HG02588 (cell line): ENCODE measurements around the gene RND3.

Experiments
- ATAC-seq: cut with Tn5 transposase; IDR thresholded peaks from one replicate; pipeline ENCODE4 v1.9.1; 2021; ENCODE audit warnings: mild to moderate bottlenecking, moderate library complexity; ENCODE audit not compliant: unreplicated experiment

RND3 gene

DNA sequence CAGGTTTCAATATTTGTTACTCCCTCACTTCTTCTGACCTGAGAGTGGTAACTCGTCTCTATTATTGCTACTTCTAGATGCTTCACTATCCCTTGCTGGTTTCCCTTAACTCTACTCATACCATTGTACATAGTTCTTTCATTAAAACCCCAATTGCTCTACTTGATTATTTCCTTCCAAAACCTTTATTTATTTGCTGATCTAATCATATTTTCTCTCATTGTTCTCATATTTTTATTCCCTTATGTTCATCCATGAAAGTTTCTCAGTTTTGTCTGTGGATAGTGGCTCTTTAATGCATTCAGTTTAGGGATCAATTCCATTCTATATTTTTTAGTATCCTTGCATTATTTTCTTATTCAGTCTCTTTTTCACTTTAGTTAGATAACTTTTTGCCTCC lies 42.1 kb downstream of the RND3 start:
- ATAC-seq = no peak

DNA sequence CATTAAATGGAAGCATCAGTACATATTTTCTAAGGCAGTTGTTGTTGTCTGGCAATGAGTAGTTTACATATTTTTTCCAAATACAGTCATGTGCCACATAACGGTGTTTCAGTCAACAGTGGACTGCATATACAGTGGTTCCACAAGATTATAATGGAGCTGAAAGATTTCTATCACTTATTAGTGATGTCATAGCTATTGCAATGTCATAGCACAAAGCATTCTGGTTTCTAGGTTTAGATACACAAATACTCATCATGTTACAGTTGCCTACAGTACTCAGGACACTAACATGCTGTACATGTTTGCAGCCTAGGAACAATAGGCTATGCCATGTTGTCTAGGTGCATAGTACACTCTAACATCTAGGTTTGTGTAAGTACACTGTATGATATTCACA lies 45.0 kb downstream of the RND3 start:
- ATAC-seq = no peak

DNA sequence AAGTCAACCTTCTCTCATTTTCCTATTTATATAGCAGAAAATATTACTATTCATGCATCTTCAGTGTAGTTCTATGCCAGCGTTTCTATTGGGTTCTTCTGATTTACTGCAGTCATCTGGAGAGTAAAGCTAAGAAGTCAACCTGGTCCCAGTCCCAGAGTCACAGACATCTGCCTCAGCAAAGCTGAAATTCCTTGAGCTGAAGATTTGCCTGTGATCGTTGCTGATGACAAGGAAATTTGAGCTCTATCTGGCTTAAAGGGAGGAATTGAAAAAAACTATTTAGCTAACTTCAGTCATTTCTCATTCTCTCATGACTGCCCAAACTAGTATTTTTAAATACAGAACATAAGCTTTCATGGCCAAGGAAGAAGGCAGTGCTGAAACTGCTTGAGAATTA lies 45.7 kb downstream of the RND3 start:
- ATAC-seq = no peak

DNA sequence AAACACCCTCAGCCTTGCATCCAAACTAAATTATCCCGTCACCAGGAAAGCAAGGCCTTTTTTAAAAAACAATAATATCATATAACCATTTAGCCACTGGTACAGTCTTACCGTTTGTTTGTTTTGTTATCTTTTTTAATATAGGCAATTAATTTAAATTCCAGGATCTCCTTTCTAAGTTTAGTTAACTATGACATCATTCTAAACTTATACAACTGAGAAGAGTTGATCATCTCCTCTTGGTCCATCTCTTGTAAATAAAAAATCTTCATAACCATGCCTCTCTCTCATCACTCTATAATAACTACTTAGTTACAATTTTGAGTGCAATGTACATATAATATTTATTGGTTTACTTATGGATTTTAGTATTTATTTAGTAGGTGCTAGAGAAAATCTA lies 46.2 kb downstream of the RND3 start:
- no peak for ATAC-seq

DNA sequence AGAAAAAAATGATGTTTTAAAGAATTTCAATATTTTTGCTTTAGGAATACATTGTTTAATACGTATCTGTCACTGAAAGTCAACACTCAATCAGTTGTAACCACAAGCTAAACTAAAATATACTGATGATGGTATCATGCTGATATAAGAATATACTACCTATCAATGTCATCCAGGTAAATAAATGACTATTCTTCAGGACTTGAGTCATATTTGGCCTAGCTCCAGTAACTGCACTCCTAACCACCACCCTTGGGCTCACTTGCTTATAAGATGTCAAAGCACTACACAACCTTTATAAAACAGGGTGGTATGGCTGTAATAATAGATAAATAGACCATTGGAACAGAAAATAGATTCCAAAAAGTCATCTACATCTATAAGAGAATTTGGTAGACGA lies 48.8 kb downstream of the RND3 start:
- ATAC-seq = no peak

DNA sequence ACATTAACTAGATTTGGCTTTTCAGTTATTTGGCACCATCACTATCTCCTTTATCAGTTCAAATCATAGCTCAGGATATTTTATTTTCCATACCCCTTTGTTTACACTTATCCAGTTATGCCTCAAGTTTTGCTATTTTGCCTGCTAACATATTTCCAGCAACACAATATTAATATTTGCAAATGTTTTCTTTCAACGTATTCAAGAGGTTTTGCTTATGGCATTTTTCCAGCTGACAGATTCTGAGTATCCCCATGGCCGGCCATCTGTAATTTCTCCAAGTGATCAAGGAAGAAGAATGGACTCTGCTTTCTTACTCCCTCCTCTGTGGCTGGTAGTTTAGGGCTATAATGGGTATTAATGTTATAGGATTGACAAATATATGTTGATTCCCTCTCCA lies 49.4 kb downstream of the RND3 start:
- ATAC-seq = no peak

DNA sequence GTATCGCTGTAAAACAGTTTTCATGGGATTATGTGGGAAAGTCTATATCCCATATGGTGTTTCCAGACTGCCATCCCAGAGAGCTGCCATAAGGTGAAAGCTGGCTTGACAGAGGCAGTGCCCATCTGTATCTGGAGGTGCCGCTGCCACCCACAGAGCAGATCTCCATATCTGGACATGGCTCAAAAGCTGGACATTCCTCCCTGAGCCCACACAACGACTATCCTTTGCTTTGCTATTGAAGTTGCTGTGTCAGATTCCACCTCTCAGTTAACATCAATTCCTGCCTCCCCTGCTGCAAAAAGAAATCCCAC lies 55.2 kb downstream of the RND3 start:
- ATAC-seq = no peak

DNA sequence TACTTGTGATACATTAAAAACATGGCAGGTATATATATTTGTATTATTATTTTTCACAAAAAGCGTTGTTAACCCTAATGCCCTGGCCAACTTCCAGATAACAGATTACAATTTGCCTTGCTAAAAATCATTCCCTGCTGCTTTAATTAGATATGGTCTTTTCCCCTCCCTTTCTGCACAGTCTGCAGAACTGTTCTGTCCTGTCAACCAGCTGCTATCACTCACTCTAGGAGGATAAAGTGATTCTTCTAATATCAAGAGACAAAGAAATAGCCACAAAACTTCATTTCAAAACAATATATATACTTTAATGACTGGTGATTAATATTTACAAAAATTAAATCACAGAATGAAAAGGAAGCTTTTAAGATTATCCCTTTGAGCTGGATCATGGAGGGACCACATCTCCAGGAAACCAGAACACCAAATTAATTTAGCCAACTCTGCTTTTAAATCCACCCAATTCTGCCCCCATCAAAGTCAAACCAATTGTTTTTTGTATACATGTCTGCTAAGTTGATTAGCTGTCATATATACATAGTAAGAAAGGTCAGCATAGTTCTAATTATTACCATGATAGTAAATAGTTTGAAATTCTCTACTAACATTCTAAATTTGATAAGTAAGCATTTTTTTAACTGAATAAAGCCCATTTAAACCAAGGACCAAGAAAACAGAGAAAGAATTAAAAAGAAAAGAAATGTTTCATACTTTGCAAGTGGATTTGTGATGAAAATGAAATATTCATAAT lies 55.7 kb downstream of the RND3 start:
- ATAC-seq = no peak

DNA sequence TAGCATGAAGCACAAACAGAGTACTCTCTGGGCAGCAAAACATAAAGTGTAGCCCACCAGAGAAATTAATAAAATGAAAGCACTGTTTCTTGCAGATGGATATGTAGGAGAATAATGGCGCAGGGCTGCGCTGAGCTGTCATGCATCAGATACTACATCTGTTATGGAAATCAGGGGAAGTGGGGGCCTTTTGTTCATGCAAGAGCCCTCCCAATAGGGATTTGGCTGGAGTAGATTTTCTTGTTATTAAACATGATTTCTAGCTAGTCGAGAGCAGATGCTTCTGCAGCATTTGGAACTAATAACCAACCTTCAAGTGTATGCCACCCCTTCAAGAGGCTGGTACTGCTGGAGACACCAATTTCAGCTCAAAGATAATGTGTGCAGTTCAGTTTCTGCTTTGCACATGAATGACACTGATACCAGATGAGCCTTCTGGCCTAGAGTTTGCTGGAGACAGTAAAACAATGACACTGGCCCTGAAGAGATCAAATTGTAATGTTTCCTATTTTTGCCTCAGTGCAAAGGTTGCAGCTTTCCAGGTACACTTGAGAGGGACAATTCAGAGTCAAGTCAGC lies 58.0 kb downstream of the RND3 start:
- ATAC-seq = no peak

DNA sequence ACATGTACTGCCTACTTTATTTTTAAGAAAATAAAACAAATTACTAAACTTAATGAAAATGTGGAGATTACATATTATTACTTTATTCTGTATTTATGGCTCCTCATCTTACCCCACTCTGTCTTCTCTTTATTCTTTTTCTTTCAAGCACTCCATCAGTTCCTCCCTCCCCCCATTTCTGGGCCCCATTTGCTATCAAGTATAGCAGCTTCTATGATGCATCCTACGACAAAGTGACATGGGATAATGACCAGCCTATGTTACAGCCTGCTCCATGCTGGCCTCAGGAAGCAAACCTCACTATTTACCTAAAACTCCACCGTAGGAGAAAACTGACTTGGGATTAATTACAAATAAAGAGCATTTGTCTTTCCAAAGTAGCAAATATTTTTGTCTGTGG lies 58.8 kb downstream of the RND3 start:
- ATAC-seq = no peak

DNA sequence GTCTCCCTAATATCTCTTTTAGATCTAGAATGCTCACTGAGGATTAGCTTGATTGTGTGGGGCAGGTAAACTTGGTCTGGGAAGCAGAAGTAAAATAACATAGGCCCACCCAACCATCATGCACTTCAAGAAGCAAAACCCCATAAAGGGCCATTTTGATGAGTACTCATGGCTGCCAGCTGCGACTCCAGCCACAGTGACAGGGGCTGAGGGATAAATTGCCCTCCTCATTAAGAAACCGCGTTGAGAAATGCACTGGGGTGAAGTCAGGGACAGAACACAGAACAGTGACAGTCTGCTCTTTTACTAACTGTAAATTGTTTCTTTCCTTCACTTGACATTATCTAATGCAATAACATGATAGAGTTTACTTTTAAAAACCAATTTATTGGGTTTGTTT lies 60.2 kb downstream of the RND3 start:
- ATAC-seq = no peak

DNA sequence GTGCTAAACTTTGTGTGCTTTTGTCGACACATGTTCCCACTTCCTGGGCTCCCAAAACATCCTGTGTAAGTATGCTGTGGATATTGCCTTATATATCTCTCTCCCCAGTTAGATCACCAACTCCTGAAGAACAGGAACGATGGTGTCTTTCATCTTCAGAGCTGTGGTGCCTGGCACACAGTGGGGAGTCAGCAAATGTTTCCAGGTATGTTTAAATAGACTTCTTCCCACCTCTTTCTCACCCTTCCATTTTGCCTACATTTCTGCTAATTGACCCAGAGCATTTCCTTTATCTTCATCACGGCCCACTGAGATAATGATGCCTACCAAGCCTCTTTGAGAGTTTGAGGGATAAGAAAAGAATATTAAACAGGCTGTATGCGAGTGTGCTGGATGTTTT lies 60.7 kb downstream of the RND3 start:
- no peak for ATAC-seq

DNA sequence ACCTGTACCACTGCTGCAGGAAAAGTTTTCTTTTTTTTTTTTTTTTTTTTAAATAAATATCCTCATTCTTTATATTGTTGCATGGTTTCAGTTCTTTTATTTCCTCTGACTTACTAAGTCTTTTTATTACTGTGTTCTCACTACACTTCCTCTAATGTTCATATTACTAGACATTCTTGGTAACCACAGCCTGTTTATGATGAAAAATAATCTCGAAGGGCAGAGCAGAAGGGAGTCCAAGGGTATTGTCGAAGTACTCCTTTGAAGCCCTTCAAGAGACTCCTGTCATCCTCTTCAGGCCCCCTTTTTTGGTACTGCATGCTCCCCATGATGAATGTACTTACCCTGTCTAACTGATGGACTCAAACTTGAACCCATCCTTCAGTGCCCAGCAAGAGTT lies 61.2 kb downstream of the RND3 start:
- ATAC-seq = no peak

DNA sequence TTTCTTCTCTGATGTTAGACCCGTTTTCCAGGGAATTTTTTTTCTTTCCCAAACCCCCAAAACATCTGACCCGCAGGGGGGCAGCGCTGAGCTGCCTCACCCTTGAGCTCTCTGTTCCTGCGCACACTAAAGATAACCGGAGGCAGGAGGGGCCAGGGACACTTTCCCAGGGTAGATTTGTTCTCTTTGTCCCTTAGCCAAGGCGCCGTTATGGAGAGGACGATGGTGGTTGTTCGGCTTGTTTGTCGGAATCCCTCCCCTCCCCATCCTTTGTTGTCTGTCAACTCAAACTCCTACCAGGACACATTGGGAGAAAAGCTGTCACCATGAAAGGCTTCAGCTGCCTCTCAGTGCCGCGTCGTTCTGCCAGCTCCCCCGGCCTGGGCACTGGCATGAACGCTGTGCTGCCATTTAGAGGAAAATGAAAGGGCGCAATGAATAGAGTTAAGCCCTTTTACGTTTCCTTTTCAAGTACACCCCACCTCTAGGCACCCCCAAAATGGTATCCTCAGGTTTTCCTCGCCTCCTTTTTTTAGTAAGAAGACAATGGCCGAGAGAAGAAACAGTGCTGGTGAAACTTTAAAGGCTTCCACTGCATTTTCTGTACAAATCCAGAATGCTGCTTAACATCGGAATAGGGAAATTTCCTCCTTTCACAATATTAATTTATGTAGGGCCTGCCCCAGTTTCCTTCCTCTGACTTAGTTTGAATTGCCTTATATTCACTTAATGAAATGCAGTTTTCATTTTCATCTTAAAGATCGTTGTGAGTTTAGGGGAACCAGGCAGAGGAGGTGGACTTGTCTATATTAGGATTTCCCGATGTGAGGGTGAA lies 62.1 kb downstream of the RND3 start:
- ATAC-seq = no peak

DNA sequence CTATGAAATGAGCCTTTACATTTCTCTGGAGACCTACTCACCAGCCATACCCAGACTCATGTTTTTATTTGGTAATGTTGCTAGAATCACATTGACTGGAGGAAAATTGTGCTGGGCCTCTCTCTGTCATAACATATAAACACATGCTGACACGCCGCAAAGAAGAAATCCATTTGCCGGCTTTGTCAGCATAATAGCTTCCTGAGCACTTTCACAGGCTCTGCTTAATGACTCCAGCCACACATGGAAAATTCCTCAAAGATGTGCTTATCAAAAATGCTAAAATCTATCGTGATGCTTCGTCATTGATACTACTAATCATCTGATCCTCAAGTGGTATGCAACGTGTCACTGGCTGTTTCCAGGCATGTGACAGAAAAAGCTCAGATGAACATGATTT lies 63.1 kb downstream of the RND3 start:
- no peak for ATAC-seq

DNA sequence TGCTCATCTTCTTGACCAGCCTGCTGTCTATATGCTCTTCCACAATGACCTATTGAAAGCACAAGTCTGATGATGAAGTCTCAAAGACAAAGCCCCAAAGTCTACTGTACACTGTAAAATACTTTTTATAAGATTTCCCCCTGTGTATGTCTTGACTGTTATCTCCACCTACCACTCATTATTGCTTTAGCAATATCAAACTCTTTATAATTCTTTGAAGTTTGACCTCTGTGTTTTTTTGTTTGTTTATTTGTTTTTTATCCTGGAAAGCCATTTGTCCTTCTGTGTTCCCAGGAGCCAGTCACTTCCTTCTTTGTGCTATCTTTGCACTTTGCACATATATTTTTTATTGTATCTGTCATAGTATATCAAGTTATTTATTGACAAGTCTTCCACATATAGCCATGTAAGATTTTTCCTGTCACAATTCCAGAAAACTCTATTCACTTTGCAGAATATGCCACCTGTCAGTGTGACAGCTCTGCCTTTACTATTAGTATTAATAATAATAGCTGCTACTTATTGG lies 66.3 kb downstream of the RND3 start:
- ATAC-seq = no peak

DNA sequence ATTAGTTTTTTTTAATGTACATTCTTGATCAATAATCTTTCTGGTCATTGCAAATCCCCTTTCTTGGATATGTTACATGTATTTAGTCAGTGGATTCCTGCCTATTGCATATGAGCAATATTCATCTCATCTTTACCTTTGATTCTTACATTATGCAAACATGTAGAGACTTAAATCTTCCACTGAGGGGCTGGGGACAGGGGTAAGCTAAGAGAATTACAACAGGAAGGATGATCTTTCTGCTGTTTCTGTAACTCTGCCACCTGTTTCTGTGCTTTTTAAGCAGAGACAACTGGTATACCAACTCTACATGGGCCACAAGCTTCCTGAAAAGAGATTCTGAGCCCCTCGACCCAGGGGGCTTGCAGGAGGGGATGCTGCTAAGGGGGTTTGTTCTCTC lies 68.6 kb downstream of the RND3 start:
- no peak for ATAC-seq
